GM19239 (cell line): ENCODE measurements around the gene AGBL1.

Experiments
- DNase-seq: peaks from one replicate; pipeline ENCODE4 v3.0.0; 2011; ENCODE audit warnings: low spot score; ENCODE audit not compliant: insufficient read length
- FAIRE-seq: peaks from 2 replicates; lab custom pipeline; 2011; peaks lifted over from hg19 to GRCh38; lab: Jason Lieb, UNC

The AGBL1 gene

GRCh38 chr15:86079508-86080266 lies at the start of gene AGBL1:
AGBL1 (plus strand) TSS chr15:86079871.
- DNase-seq: no peak
- FAIRE-seq: no peak

DNA sequence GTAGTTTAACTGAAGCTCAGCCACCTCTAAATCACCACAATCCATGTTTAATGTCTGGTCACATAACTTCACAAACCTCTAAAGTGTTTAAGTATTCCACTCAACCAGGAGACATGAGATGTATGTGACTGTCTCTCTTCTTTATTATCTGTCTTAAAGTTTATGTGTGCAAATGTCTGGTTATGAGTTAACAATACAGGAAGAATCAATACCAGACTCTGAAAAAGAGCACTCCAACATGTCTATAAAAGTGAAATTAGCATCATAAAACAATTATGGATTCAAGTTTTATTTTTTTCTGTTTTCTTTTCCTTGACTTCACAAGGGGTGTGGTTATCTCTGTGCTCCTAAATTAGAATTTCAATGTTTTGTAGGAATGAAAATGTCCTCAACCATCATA lies 44.8 kb upstream of the AGBL1 start:
- DNase-seq: no peak
- FAIRE-seq: no peak

DNA sequence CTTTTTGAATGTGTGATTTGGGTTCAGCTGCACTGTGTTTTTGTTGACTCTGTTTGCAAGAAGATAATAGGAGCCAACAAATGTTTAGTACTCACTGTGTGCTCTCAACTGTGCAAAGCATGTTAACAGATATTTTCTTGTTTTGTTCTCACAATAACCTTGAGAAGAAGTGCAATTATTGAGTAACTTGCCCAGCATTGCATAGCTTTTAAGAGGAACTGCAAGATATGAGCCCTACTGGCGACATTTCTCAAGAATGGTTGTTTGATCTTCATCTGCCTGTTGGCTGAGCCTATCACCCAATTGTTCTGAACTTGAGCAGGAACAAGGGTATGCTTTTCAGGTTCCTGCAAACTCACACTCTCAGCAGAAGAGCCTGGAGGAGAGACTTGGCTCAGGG lies 43.4 kb upstream of the AGBL1 start:
- DNase-seq: no peak
- no peak for FAIRE-seq

- DNase-seq (no peak), FAIRE-seq (no peak)
Measured at GRCh38 chr15:86038491-86038890, 41.2 kb upstream of the AGBL1 start.

DNA sequence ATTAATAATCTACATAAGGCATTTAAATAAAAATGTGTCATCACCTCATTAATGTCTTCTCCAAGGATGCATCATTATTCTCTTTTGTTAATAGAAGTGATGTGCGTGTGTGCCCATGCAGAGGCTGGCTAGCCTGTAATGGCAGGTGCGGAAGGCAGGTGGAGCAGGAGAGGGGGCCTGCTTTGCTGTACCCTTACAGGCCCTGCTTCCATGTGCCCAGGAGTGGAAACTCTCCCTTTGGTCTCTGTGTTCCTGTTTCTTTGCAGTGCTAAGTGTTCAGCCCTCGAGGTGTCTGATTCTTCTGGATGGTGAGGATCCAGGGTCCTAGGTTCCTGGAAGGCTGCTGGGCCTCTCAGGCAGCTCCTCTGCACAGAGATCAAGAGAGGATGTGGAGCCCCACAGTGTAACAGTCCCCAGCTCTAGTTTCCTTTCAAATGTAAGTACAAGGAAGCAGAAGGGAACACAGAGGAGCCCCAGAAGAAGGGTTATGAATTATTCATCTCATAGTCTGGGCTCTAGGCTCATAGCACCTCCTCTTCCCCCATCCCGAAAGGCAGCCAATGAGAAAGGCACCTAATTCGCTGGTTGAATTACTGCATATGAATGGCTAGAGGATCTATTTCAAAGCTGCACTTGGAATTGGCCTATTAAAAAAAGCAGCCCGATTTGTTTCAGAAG lies 39.2 kb upstream of the AGBL1 start:
- FAIRE-seq (no peak), DNase-seq (no peak)

- DNase-seq: no peak
Measured at GRCh38 chr15:86041399-86041798, 38.3 kb upstream of the AGBL1 start.

GRCh38 chr15:86042226-86042625 lies 37.4 kb upstream of the AGBL1 start:
- no peak for FAIRE-seq
- no peak for DNase-seq

More at GRCh38 chr15:86041399-86041798, 38.3 kb upstream of the AGBL1 start:
- no peak for FAIRE-seq

DNA sequence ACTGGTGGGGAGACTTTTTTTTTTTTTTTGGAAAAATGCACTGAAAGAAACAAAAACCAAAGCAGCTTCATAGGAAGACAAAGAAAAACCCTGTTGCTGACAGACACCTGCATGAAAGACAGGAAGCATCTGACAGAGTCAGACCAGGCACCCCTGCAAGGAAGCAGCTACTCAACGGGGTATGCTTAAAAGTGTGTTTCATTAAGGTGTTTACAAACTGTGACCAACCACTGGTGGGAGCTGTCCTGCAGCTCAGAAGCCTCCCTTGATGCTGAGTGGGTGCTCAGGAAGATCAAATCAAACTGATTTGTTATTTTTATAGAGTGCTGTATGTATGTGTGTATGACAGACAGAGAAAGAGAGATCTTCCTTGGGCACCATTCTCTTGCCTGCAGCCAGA lies 34.7 kb upstream of the AGBL1 start:
- DNase-seq: no peak
- FAIRE-seq: no peak

DNA sequence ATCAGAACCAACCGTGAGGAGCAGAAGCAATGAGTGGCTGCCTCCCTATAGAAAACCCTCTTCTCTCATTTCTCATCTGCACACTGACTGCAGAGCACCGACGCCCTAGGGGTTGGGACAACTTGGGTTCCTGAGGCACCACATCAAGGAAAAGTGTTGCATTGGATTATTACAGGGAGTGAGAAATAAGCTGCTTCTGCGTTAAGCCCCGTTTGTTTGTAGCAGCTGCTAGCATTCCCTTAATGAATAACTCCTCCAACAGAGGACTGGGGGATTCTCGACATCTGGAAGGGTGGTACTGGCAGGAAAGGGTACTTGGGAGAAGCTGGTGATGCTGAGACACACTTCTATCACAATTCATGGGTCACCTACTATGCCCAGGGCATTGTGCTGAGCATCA lies 25.3 kb upstream of the AGBL1 start:
- FAIRE-seq: no peak
- no peak for DNase-seq

DNA sequence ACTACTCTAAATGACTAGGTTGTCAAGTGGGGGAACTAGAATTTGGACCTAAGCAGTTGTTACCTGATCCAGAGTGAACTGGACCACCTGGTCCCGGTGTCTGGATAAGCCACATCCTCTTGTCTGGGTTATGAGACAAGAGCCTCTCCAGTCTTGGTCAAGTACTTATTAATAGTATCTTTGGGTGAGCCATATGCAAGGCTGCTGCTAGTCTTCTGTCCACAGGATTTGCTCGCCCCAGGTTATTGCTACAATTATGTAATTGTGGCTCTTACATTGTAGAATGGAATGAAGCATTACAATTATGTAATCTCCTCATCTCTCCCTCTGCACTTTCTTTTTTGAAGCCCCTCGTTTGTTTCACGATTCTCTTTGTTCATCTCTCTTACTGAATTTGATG lies 24.0 kb upstream of the AGBL1 start:
- FAIRE-seq: no peak
- no peak for DNase-seq

- FAIRE-seq: no peak
- DNase-seq: no peak
Measured at GRCh38 chr15:86059851-86060250, 19.8 kb upstream of the AGBL1 start.

DNA sequence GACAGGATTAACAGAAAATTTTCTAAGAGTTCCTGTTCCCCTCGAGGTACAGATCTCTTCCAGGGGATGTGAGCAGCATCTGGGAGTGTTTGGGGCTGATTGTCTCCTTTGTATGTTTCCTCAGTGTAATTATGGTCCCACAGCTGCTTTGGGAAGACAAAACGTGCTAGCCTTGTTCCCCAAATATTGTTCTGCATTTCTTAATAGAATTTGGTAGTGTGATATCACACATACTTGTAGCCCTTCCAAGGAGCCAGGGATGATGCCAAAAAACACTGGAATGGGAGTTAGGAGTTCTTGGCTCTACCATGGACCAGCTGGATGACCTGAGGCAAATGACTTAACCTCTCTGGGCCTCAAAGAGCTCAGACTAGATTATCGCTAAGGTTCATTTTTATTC lies 19.0 kb upstream of the AGBL1 start:
- DNase-seq: no peak
- no peak for FAIRE-seq

DNA sequence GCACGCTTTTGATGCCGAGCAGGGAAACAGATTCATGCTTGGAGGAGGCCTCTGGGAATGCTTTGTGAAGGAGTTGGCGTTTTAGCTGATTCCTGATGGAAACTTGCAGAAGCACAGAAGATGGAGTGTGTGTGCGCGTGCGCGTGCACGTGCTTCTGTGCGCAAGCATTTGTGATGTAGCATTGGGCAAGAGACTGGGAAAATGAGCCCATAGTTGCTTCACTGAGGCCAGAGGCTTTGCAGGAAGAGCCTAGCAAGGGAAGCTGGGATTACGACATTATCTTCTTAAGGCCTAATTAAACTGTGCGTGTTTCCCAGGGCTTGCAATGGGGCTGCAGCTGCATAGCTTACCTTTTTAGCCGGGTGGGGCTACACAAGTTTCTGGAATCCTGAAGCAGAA lies 18.1 kb upstream of the AGBL1 start:
- DNase-seq (no peak), FAIRE-seq (no peak)

GRCh38 chr15:86062646-86063243 lies 16.9 kb upstream of the AGBL1 start:
- no peak for FAIRE-seq

GRCh38 chr15:86063356-86064095 lies 16.1 kb upstream of the AGBL1 start:
- DNase-seq (no peak), FAIRE-seq (no peak)

More at GRCh38 chr15:86062646-86063243, 16.9 kb upstream of the AGBL1 start:
- DNase-seq: no peak

DNA sequence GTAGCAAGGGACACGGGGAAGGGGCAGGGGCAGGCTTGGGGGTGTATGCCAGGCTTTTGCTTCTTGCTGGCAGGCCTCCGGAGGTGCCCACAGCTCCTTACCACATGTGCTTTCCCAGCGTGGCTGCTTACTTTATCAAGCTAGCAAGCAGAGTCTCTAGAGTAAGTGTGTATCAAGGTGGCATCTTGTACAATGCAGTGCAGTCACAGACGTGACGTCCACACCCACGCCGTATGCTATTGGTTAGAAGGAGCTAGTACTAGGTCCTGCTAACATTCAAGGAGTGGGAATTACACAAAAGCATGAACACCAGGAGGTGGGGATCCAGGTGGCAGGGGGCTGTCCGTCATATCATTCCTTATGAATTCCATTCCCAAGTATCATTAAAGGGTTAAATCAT lies 15.3 kb upstream of the AGBL1 start:
- DNase-seq: no peak
- no peak for FAIRE-seq

DNA sequence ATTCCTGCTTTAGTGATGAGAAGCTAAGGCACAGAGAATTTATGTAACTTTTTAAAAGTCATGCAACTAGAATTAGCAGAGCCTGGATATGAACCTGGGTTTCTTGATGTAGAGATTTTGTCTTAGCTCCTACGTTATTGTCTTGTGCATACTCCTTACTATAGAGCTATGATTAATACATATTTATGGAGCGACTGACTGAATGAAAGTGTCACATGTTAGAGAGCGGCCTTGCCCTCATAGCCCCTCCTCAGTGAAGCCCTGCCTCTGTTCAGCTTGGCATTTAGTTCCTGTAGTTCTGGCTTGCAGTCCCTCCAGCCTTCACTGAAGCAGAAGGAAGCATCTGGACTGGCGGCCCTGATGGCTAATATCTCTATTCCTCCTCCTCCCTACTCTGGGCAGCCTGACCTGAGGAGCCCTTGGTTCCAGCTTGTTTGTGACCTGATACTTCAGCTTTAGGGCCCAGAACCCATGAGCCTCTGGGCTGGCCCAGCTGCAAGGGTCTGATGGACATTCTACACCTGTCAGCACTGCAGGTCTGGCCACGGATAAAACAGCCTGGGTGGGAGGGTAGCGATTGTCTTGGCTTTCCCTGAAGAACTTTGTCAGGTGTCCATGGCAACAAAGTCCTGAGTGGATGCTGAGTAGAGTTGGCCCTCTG lies 13.4 kb upstream of the AGBL1 start:
- DNase-seq (no peak), FAIRE-seq (no peak)

DNA sequence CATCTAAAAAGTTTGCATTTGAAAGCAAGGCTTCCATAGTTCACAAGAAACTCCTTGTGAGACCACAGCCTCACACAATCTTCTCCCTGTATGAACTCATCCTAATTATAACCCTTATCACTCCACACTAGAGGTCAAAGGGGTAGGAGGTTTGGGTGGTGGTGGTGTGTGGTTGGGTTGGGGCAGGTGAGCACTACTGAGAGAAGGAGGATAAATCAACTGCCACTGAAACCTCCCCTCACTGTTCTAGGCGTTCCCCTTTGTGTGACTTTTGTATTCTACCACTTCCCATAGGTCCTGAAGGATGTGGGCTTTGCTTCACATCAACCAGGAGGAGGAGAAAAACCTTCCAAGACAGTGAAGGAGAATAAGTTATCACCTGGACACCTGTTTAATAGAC lies 6.4 kb upstream of the AGBL1 start:
- FAIRE-seq (no peak), DNase-seq (no peak)

- no peak for FAIRE-seq
- DNase-seq: no peak
Measured at GRCh38 chr15:86076468-86076867, 3.2 kb upstream of the AGBL1 start.

- DNase-seq: no peak
- no peak for FAIRE-seq
Measured at GRCh38 chr15:86077070-86077469, 2.6 kb upstream of the AGBL1 start.
